ENCODE measurements around the gene ZNF556.
"Not testable (repeated sequence)": the region's sequence is repeated elsewhere in the genome, so short reads cannot be mapped to it uniquely, and the experiment has no call there.

Gene ZNF556

DNA sequence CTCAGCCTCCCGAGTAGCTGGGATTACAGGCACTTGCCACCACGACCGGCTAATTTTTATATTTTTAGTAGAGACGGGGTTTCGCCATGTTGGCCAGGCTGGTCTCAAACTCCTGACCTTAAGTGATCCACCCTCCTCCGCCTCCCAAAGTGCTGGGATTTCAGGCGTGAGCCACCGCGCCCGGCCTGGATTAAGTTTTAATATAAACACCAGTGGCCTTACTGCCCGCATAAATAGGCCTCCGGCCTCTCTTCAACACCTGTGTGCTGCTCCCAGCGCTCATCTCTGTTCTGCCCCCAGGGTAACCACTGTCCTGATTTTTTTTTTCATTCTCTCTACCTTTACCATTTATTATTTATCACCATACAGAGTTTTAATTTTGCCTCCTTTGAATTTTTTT is 36.2 kb downstream of the ZNF556 start:
- not testable (repeated sequence) for H3K4me3 ChIP-seq (ENCODE audit: low read depth, low read length)

DNA sequence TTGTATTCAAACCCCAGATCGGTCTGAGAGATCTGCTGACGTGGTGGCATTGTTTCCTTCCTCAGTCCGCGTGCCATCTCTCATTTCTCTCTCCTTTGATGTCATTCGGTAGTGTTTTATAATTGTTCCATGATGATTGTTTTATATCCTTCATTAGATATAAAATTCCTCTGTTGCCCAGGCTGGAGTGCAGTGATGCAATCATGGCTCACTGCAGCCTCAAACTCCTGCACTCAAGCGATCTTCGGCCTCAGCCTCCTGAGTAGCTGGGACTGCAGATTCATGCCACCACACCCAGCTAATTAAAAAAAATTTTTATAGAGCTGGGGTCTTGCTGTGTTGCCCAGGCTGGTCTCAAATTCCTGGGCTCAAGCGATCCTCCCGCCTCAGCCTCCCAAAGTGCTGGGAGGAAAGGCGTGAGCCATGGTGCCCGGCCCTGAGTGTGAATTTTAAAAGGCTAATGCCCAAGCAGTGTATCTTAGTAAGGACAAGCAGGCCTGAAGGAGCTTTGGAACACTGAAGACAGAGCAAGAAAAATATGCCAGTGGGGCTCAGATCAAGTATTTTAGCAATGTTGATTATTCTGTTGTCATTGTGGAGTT is 38.9 kb downstream of the ZNF556 start:
- no peak overlapping the region for H3K4me3 ChIP-seq (ENCODE audit: low read depth, low read length)

- H3K4me3 ChIP-seq (ENCODE audit: low read depth, low read length), result no peak overlapping the region
Observed at GRCh38 chr19:2906631-2907195, 39.6 kb downstream of the ZNF556 start.

DNA sequence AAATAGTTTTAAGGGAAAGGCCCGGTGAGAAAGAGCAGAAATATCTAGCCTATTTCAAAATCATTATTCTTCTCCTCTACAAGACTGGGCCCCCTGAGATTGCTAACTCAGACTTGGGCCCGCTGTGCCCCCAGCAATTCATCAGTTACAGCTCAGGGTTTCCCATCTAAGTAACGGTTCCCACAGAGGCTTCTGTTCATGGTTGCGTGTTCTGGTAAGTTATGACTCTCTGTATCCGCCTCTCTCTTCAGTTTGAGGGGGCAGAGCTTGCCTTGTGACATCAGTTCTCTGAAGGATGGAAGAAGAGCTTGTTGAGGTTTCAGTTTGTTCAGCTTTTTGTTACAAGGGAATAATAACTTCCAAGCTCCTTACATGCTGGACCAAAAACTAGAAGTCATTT is 45.2 kb downstream of the ZNF556 start:
- H3K4me3 ChIP-seq (ENCODE audit: low read depth, low read length), result no peak overlapping the region

DNA sequence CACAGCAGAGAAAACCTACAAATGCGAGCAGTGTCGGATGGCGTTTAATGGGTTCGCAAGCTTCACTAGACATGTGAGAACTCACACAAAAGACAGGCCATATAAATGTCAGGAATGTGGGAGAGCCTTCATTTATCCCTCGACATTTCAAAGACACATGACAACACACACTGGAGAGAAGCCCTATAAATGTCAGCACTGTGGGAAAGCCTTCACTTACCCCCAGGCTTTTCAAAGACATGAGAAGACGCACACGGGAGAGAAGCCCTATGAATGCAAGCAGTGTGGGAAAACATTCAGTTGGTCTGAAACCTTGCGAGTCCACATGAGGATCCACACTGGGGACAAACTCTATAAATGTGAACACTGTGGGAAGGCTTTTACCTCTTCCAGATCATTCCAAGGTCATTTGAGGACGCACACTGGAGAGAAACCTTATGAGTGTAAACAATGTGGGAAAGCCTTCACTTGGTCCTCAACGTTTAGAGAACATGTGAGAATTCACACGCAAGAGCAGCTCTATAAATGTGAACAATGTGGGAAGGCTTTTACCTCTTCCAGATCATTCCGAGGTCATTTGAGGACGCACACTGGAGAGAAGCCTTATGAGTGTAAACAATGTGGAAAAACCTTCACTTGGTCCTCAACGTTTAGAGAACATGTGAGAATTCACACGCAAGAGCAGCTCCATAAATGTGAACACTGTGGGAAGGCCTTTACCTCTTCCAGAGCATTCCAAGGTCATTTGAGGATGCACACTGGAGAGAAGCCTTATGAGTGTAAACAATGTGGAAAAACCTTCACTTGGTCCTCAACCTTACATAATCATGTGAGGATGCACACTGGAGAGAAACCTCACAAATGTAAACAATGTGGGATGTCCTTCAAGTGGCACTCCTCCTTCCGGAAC is 50.4 kb downstream of the ZNF556 start:
- no peak overlapping the region for H3K4me3 ChIP-seq (ENCODE audit: low read depth, low read length)

DNA sequence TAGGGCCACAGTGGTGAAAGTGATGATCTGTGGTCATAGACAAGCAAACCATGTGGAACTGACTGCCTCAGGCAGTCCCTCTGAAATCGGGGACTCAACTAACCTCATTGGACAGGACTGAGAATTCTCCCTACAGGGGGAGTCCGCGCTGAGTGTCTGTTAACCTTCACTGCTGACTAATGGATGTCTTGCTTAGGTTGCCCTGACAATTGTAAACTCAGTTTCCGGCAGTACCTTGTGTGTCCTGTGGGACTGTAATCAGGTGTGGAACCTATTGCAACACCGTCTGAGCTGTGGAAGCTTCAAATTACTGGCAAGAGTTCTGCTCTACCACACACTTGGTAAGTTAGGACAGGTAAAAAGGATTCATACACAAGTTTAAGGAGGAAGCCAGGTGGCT is 55.9 kb downstream of the ZNF556 start:
- H3K4me3 ChIP-seq (ENCODE audit: low read depth, low read length), result no peak overlapping the region

- no peak overlapping the region for H3K4me3 ChIP-seq (ENCODE audit: low read depth, low read length)
Observed at GRCh38 chr19:2923510-2923909, 56.4 kb downstream of the ZNF556 start.

DNA sequence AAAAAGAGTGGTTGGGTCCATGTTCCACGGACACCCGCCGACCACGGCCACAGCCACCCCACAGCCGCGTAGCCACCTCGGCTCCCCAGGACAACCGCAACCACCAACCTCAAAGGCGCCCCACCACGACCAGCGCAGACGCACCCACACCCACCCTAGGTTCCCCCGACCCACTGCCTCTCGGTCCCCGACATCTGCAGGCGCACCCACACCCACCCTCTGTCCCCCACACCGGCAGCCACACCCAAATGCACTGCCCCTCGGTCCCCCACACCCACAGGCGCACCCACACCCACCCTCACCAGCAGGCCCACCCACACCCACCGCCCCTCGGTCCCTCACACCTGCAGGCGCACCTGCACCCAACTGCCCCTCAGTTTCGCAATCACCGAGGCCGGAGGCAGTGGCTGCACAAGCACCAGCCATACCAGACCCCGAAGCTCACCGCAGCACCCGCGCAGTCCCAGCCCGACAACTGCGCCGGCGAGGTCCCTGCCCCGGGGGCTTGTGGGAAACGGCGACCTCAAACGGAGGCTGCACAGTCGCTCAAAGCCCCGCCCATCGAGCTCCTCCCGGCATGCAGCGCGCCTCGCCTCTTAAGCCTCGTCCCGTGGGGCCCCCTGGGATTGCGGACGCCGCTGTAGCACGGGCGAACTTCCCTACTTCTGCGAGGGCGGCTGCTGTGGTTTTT is 59.4 kb downstream of the ZNF556 start:
- H3K4me3 ChIP-seq (ENCODE audit: low read depth, low read length), result no peak overlapping the region

DNA sequence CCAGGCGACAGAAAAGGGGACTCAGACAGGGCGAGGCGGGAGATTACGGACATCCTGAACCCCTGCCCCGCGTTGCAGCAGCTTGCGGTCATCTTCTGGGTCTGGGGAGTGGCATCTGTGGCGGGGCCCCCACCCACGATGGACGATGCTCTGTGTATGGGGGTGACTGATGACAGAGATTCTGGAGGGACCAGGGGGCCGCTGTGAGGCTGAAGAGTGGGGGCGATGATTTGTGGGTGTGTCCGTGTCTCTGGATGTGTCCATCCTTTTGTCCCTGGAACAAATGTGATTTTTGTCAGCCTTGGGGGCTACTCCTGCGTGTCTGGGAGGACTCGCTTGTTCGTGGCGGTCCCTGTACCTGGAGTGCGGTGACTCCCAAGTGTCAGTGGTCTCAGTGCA is 59.9 kb downstream of the ZNF556 start:
- no peak overlapping the region for H3K4me3 ChIP-seq (ENCODE audit: low read depth, low read length)
